Fibroblast of skin of back (primary cell): ENCODE measurements around the gene MMD.

Experiments
- DNase-seq: peaks from one replicate; pipeline ENCODE4 v3.0.0-alpha.2; 2013

Gene MMD

DNA sequence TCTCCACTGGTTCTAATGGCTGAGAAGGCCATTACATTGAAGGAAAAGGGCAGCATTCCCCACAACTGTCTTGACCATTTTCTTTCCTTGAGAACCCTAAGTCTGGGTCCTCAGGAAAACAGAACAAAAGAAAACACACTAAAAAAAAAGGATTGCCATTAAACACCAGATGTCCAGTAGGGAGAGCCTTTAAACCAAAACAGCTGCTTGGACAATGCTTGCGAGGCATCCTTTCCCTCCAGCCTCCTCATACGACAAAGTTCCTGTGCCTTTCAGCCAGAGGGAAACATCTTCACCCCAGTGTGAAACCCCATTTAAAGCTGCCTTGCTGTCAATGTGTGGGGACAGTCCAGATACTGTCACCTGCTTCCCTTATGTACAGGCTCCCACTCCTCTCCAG lies 74.3 kb downstream of the MMD start:
- DNase-seq, result no peak

DNA sequence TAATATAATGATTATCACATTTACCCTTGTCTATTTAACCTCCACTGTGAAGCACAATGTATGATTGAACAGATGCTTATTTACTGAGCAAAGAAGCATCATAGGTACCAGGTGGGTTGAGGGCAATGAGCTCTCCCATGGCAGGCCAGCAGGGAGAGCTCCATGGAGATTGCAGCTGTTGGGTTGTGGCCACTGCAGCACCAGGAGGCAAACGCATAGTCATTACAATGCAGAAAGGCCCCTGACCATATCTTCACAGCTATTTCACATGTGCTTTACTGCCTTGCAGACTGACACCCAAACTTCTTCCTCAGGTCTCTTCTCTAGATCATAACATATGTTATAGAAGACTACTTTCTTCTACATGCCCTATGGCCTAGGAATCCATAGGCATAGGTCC lies 75.0 kb downstream of the MMD start:
- DNase-seq, result no peak

DNA sequence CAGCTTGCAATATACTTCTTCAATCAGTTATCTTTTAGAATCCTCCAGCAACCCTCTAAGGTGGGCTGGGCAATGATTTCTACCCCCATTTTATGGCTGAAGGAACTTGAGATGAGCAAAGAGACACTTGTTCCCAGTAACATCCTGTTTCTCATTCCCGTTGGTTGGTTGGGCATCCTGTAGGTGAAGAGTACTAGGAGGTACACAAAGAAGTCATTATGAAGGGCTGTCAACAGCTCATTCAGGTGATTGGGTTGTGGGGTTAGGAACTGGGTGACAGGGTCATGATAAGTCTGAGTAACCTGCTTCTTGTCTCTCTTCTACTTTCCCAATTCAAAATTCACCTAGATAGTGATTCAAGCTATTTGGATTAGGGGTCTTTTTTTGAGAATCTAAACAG lies 76.5 kb downstream of the MMD start:
- DNase-seq, result no peak

DNA sequence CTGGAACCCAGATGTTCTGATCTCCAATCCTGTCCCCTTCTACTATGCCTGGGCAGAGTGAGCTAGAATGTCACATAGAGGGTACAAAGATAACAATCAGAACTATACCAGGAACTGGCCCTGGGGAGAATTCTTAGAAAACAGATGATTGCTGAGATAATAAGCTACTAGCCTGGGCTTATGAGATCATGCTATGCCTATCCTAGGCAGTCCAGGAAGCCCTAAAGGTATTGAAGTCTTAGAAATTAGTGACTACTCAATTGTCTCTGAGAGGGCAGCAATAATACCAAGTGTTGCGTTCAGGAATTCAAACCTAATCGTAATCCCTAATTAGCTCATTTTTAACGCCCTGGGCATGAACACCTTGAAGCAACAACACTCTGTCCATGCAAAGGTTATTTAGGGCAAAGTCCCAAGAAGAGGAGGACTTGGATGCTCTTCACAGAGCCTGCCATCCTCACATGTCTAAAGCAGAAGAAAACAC lies 77.1 kb downstream of the MMD start:
- DNase-seq, result no peak

GRCh38 chr17:55343900-55344513 lies 77.6 kb downstream of the MMD start:
- no peak for DNase-seq

DNA sequence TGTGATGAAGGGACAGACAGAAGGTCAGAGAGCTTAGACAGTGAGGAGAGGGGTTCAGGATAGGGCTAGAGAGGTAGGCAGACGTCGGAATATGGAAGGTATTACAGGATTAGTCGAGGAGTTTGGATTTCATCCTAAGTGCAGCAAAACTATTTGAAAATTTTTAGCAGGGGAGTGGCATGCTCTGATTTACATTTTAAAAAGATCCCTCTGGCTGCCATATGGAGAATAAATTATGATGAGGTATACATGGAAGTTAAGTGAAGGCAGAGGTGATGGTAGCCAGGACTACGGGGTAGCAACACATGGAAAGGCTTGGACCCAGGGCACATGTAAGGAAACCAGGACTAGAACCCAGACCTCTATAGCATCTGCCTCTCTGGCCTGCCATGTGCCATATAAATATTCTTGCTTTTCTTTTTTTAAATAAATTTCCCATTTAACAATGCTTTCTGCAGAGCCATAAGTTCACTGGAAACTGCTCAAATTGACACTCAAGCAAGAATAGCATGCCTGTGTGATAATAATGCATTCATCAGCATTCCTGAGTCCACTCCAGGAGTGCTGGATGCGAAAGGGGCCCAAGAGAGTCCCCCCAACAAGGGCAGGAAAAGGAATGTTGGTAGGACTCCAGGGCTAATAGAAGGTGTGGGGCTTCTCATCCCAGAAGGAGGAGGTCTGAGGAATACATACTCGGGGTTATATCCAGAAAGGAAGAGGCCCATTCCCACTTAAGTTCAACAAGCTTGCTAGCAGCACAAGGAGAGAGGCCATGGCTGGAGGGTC lies 78.6 kb downstream of the MMD start:
- DNase-seq, result no peak
